HG03432 (cell line): ENCODE data around the gene EXT2.

Experiments used
- ATAC-seq: cut with Tn5 transposase; IDR thresholded peaks from one replicate; pipeline ENCODE4 v1.9.1; 2021; ENCODE audit warnings: mild to moderate bottlenecking, moderate library complexity; ENCODE audit not compliant: unreplicated experiment

The EXT2 gene

DNA sequence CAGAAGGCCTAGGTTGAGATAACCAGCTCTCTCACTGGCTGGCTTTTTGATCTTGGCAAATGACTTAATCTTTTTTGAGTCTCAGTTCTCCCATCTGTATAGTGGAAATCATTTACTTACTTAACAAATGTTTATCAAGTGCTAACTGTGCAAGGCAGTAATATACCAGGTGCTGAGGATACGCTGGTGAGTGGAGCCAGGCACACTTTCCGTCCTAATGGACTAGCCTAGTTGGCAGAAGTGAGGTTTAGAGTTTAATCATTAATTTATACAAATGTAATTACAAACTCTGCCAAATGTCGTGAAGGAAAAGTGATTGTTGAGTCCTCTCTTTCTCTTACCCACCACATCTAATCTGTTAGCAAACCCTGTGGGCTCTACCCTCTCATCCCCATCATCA, 33.3 kb downstream of the EXT2 start:
- ATAC-seq: no peak

DNA sequence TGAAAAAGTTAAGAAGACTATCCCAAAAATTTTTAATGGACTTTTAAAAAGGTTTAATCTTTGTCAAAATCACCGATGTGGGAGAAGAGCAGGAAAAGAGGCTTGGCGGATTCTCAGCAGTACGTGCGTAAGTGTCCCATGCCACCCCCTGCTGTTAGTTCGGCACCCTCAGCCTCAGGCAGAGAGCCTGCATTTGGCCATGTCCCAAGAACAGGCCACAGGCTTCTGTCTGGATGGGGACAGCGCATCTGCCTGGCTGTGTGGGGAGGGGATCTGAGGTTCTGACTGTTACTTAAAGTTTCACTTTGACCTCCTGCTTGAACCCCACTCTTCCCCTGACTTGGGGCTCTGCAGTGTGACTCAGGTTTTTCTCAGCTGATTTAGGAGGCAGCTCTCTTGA, 35.3 kb downstream of the EXT2 start:
- no peak for ATAC-seq

DNA sequence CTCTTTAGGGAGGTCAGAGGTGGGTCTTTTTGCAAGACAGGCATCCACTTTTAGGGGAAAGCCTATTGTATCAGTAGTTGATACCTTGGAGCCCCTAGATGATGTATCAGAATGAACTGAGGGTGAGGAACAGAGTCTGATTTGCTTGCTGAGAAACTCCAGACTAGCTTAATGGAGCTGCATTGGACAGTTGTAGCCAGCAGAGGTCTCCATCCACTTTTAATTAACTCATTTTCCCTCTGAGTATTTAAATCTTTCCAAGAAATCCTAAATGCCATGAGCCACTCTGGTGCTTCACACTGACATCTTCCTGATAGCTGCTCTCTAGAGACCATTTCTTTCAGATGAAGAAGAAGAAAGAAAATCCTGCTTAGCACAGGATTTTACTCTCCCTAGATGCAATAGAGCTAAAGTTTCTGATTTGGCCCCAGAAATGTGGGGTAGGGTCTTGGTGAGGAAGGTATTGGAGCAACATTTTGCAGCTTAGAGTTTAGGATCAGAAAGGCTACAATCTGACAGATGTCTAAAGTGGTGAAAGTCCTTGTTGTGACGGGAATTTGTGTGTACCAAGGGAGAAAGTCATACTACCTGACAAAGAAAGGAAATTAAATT, 38.0 kb downstream of the EXT2 start:
- no peak for ATAC-seq

DNA sequence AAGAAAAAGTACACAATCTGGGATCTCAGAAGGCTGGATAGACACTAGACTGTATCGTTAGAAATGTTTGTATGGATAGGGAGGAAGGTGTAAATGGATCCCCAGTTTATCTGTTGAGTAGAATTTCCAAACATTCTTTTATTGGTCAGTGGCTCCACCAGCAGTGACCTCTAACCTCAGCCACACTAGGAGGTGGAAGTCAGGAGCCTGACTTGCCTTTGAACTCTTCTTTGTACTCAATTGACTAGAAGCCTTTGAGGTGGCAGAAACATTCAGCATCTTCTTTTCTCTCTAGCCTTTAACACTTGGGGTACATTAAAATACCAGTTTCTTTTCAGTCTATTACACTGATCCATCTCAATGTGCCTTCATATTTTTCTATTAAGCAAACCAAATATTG, 39.1 kb downstream of the EXT2 start:
- ATAC-seq: no peak

DNA sequence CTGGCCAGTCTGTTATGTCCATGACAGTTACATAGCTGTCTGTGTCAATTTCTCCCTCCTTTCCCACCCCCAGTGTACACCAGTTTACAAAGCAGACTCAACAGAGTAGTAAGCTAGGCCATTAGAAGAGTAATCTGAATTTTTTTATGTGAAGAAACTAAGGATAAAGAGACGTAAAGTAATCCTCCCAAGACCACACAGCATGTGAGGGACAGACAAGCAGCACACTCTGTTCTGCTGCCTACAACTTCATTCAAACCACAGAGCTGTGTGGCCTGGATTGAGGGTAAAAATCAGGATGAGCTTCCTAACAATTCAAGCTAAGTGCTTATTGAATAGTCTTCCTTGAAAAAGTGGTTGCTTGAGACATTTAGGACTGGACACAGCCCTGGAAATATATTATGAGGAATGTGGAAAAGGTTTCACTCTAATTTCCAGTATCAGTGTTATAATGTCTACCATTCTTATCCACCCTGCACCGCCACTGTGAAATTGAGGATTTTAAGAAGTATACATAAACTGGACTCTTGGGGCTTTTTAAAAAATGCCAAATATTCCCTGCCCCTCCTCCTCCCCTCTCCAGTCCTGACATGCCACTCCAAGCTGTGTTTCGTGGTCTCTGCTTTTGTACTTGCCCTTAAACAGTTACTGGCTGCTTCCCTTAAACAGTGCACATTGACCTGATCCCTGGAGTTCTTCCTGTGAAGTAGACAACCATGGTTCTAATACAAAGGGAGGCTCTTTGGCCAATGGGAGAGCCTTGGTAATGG, 40.9 kb downstream of the EXT2 start:
- no peak for ATAC-seq

DNA sequence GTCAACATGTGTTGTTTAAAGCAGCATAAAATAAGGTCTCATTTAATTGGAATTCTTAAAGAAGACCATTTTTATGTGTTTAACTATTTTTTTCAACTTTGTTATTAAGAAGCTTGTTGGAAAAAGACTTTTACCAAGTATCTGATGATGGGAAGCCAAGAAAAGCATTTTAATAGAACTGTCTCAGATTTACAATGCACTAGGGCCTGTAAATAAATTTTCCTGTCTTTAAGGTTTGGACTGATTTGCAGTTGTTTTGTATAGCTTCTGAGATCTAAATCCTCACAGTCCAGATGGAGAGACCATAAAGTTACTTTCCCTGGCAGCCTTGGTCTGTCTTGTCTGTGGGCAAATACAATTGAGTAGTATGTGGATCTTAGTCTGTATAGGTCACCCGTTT, 41.6 kb downstream of the EXT2 start:
- no peak for ATAC-seq

DNA sequence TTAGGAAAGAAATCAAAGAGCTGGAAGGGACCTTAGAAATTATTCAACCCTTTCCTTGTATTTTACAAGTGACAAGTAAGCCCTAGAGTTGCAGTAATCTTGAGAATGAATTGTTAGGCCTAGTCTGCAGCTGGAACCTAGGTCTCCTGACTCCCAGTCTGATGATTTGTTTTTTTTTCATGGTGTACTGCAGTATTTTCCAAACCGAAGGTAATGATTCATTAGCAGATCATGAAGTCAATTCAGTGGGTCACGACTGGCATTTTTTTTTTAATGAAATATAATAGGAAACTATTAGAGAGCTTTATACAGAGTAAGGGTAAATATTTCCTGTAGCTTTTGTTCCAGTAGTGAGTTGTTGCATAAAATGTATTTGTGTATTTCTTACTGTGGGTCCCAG, 42.8 kb downstream of the EXT2 start:
- ATAC-seq: no peak

DNA sequence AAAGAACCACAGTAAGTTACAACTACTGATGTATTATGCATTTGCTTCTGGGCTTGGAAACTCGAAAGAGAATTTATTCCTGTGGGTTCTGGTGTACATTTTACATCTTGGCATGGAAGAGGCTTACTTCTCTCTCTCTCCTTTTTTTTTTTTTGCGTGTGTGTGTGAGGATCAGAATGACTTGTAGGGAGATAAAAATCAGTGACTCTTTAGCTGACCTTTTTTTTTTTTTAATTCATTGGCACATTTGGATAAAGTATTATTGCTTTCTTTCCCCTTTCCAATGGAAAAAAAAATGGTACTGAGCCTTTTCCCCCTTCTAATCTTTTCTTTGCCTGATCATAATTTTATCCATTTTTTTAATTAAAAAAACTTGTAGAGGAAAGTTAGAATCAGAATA, 43.5 kb downstream of the EXT2 start:
- no peak for ATAC-seq

DNA sequence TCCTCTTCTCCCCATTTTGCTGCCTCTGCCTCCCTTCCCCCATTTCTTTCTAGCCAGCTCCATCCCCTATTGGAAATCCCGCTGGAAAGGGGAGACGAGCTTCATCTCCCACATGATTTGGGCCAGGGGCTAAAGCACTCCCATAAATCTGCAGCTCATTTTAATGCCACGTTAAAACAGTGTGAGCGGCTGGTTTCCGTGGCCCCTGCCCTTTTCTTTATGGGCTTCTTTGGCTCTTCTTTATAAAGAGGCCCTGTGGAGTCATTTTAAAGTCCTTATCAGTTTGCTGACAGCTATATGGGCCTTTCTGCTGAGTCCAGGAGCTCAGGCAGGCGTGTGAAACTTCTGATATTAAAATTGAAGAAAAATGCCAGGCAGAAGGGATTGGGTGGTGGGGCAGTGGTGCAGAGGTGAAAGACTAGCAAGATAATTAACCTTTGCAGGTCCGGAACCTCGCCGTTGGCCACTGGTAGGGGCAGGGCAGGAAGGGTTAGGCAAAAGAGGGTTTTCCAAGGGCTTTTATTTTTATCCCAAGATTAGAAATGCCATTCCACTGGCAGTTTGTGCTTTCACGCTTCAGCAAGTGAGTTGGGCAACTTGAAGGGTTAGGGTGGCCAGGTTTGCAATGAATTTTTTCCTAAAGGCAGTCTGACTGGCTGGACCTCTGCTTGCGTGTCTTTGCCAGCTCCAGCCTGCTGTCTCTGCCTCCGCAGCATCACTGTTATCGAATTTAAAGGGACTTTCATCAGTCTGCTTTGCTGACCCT, 44.3 kb downstream of the EXT2 start:
- ATAC-seq: no peak

DNA sequence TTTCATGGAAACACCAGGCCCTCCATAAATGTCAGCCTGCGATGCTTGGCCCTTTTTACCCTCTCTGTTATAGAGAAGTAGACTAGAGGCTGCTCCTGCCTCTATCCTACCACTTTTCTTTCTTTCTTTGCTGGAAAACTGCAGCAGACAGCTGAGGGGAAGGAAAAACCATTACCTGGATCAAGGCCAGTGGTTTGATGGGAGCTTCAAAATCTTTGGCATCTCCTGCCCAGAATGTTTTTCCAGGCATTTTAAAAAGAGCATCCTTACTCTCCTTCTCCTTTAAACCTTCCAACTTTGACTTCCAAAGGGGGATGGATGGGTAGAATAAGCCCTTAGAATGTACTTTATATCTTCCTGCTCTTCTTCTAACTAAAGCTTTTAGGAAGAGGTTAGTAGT, 44.9 kb downstream of the EXT2 start:
- no peak for ATAC-seq

DNA sequence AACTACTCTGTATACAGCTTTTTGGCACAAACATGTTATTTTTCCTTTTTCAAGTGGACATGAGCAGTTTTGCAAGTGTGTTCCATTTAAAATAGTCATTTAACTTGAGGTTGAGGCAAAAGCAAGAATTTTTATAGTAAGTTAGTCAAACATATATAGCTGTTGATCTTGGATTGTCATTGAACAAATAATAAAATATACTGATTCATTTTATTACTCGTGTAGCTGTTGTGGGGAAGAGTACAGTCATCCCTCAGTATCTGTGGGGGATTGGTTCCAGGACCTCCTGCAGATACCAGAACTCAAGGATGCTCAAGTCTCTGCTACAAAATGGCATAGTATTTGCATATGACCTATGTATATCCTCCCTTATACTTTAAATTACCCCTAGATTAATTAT, 45.3 kb downstream of the EXT2 start:
- ATAC-seq: no peak

DNA sequence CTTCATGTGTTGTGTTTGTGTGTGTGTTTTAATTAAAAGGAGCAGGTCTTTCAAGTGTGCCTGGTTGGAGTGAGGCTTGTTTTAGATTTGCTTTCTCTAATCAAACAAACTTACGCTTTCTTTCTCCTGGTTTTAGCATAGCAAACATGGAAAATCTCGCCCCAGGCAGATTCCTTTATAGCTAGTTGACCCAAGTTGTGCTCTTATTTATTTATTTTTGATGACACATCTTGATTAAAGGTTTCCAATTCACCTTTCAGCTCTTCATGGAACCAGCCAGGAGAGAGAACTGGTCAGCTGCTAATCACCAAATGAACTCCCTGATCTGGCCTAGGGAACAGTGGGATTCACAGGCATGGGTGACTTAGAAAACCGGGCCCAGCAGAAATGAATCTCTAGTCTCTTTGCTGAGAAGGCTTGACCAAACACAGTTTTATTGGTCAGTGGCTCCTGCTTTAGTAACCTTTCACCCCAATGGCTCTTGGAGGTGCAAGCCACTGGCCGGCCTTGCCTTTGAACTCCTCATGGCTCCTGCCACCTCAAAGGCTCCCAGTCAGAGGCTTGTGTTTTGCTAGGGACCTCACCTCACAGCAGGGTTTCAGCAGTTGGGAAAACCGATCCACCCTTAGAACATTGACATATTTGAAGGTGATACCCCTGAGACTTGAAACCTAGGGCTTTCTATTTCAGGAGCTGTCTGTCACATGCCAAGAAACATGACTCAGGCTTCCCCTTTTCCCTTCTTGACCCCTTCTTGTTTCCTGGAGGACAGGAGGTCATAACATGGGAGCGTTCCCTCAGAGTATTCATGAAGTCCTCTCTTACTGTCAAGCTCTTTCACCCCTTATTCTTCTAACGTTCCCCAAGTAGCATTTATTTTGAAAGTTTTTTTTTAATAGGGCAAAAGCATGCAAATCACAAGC, 48.8 kb downstream of the EXT2 start:
- ATAC-seq: no peak

DNA sequence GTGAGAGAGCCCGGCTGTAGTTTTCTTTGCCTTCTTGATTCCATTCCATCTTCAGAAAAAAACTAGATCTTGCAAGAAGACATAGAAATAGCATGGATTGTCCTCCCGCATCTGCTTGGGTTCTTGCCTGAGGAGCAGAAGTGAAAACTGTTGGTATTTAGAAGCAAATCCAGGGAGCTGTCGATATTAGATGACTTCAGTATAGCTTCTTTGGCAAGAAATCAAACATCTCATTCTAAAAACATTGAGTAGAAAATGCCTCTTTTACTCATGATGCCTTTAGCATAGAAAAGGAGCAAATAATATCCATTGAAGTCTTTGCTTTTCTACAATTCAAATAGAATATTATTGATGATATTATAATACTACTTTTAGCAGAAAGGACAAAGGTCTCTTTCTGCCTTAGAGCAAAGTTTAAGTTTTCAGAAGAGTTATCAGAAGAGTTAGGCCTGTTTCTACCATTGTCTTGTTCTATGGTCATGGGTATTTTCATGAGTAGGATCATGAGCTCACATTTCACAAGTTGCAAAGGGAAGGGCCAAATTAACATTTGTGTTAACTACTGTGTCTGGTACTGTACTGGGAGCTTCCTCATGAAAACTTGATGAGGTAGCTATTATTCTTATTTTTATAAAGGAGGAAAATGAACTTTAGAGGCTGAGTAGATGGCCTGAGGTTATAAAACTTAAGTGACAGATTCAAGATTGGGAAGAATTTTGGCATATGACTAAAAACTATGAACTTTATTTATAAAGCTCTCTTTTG, 49.7 kb downstream of the EXT2 start:
- ATAC-seq: no peak

DNA sequence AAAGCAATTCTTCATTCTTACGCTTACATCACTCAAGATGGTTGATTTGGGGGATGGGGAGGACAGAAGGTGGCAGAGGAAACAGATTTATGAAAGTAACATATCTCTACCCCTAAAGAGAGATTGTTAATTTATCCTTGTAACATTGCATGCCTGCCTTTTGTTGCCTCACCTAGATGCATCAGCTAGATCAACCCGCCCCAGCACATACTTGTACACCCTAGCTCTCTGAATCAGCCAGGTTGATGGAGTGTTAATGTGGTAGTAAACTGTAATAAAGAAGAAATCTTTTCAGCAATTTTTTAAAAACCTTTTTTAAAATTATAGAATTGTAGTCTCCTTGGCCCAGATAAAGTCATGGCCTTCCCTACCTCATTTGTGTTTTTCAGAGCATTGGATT, 51.5 kb downstream of the EXT2 start:
- no peak for ATAC-seq

DNA sequence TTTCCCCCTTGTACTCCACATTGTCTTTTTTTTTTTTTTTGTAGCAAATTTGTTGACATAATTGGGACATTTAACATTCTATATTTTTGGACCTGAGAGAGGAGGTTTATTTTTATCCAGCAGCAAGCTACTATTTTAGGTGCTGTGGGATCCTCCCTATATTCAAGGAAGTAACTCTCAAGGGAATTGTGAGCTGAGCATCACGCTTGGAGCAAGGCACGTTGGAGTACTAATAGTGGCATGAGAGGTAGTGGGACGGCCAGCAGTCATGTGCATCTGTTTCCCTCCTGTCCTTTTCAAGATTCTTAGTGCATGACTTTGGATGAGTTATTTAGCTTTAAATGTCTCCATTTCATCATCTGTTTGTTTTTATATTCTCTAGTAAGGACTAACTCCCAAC, 52.3 kb downstream of the EXT2 start:
- ATAC-seq: no peak

DNA sequence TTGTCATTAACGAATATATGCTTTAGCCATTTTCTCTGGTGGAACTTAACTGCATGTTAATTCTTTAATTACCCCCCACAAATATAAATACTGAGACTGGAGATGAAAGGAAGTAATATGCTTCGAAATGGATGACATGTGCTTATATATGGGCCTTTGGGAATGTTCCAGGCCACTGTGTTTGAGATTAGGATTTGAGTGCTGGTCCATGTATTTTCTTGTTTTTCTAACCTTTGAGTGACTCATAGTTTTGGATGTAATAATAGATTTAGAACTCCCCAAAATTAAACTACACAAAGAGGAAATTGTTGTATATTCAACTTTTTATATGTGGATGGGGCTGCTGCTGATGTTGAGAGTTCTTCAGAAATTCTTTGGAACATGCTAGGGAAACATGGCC, 54.2 kb downstream of the EXT2 start:
- ATAC-seq: no peak

DNA sequence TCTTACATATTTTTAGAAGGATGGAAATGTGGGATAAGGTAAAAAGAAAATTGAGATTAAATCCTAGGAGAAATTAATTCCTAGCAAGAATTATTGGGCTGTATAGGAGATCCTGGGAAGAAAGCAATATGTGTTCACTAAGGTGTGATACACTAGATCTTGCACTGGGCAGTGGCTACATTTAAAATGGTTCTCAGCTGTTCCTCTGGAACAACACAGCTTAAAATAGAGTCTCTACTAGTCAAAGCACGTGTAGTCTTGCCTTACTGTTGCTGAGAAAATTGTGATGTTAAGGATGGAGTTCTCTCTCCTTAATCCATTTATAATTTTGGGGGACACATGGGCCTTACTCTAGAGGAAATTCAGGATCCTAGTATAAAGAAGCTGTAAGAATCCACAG, 54.9 kb downstream of the EXT2 start:
- ATAC-seq: no peak

DNA sequence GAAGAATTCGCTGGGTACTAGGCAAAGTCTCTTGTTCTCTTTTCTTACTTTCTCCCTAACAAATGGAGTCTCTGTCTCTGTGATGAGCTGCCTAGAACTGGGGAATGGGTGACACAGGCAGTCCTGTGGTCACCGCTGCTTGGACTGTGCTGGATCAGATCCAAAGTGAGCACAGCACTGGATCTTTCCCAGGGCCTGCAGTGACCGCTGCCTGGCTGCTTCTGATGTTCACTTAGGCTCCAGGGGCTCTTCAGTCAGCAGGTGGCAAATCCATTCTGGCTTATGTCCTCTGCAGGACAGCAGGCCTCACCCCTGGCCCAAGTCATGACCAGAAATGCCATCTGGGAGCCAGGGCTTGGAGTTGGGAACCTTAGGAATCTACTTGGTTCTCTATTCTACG, 61.5 kb downstream of the EXT2 start:
- no peak for ATAC-seq

DNA sequence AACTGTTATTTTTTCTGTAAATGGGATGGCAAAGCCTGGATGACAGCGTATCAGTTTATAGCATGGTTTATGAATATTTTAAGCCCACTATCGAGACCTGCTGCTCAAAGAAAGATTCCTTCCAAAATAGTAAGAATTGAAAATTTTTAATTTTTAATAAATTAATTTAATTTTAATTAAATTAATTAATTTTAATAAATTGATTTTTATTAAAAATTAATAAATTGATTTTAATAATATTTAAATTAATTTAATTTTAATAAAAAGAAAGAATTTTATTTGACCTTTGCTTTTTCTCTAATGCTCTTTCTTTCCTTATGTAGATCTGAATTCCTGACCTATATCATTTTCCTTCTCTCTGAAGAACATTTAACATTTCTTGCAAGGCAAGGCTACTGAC, 62.9 kb downstream of the EXT2 start:
- no peak for ATAC-seq
